Pancreas (tissue), 10 donors: ENCODE results near the gene RBMS1. TPM values are rescaled to one million over a fixed set of nuclear protein-coding genes. Genes with fewer than 3 reads are reported as not detected.

Experiments used
- ATAC-seq, 4 donors: fragments of 200-7000 bp; cut with Tn5 transposase; one replicate each; pipeline versions ENCODE4 v1.8.0 to v1.9.1; 2020; ENCODE audit warnings: mild to moderate bottlenecking in 4 of 4, moderate library complexity in 4 of 4
- DNase-seq, 6 donors: peaks; one replicate each; pipeline ENCODE4 v3.0.0-alpha.2; 2020
- FAIRE-seq: peaks from 2 replicates; lab custom pipeline; 2012; peaks lifted over from hg19 to GRCh38; lab: Jason Lieb, UNC
- H3K27ac ChIP-seq, 4 donors: fragments of 200-600 bp; sonication (generic); 1 replicate in 3 of 4; 2 replicates in 1 of 4; pipeline versions ENCODE4 v1.5.0 to v1.8.0; 2020
- H3K27me3 ChIP-seq, 4 donors: fragments of 200-600 bp; one replicate each; pipeline ENCODE4 v1.8.0; 2021
- H3K36me3 ChIP-seq, 3 donors: fragments of 200-600 bp; sonication (generic) in 1 of 3; one replicate each; pipeline versions ENCODE4 v1.5.0 to v1.8.0; 2020 to 2021
- H3K4me1 ChIP-seq, 3 donors: fragments of 200-600 bp; one replicate each; pipeline ENCODE4 v1.8.0; 2021
- H3K4me3 ChIP-seq, 4 donors: fragments of 200-600 bp; sonication (generic) in 2 of 4; one replicate each; pipeline versions ENCODE4 v1.5.0 to v1.8.0; 2020 to 2021
- H3K9me3 ChIP-seq, 4 donors: fragments of 200-600 bp; one replicate each; pipeline ENCODE4 v1.8.0; 2021
- CTCF ChIP-seq, 4 donors: fragments of 200-600 bp; sonication (generic) in 3 of 4; IDR thresholded peaks; one replicate each; pipeline versions ENCODE4 v1.5.0 to v1.8.0; 2021; ENCODE audit warnings: antibody characterized with exemption in 4 of 4
- WGBS, 2 donors: extraction: QIAGEN DNeasy Blood & Tissue Kit; methylation state at CpG; one replicate each; pipeline ENCODE4 v1.1.7; 2013; 5-methylcytosine and 5-hydroxymethylcytosine counted together
- intact Hi-C, 3 donors: fragments of 100-400 bp; cut with DNase I; formaldehyde crosslinking; loops; one replicate each; pipeline versions ENCODE4 v1.11.1 to v1.14.2; 2022
- polyA plus RNA-seq, 2 donors: library from polyadenylated mRNA; stranded (reverse); fragments of 200-250 nt; gene quantifications; one replicate each; pipeline ENCODE4 v1.2.3, GENCODE V29; 2013
- total RNA-seq, 6 donors: library from RNA; stranded (reverse); fragmentation: NEBNext Ultra II Directional in 4 of 6; extraction: Animal tissue kit (Norgen Biotek cat#: 25700) in 4 of 6; gene quantifications; one replicate each; pipeline versions ENCODE4 v1.2.1 to v1.2.4, GENCODE V29; 2021 to 2023
- donor health status: healthy with polysubstance abuse.
- donor health status: DM: no; HTN: no; CAD: no; lungs with moderate emphysema.
- donor health status: DM: no; HTN: no; CAD: no.
- donor health status: control.
- donor health status: control.
- donor health status: Bipolar disorder and iron deficiency.
- donor health status: DM: yes; HTN: yes; CAD: no.
- donor health status: DM: no; HTN: no; CAD: no.
- donor health status: DM: no; HTN: no; CAD: no.
- donor health status: DM: yes; HTN: yes; CAD: no.

RBMS1 gene
- total and polyA plus RNA-seq, 8 donors: 6.3 to 26.1 (median 8.7) TPM

GRCh38 chr2:160460333-160460731 lies 33.3 kb downstream of the RBMS1 start:
- ATAC-seq: no peak
- Histone ChIP-seq H3K9me3 (no peaks in the 10 kb centered on the region), H3K36me3 (no peaks in the 10 kb centered on the region), H3K4me1 (peaks cover 0 to 10% (median 4%) of the 10 kb centered on the region in 3 donors), H3K4me3 (no peak overlapping the region), H3K27ac (no peak overlapping the region), H3K27me3 (no peaks in the 10 kb centered on the region)
- DNase-seq: no peak
- TF ChIP-seq CTCF (IDR thresholded peaks at IDR 0.05): no peak
- no peak for FAIRE-seq
- intact Hi-C loops: no loop called here
- WGBS, 2 donors: 85 to 89% methylated on average over 4 of the region's 4 CpGs

- DNase-seq: no peak
- FAIRE-seq: no peak
- 33 to 36% methylated on average over 1 of the region's 1 CpG for WGBS, 2 donors
- H3K36me3 ChIP-seq: no peaks in the 10 kb centered on the region
- H3K4me3 ChIP-seq: no peak overlapping the region
- peaks cover 0 to 10% (median 4%) of the 10 kb centered on the region in 3 donors for H3K4me1 ChIP-seq
- ATAC-seq: no peak
- TF ChIP-seq CTCF (IDR thresholded peaks at IDR 0.05): no peak
- H3K27me3 ChIP-seq: no peaks in the 10 kb centered on the region
- H3K9me3 ChIP-seq: no peaks in the 10 kb centered on the region
- no peak overlapping the region for H3K27ac ChIP-seq
- intact Hi-C loops: no loop called here
Measured at GRCh38 chr2:160459538-160460332, 33.9 kb downstream of the RBMS1 start.

- TF ChIP-seq CTCF (IDR thresholded peaks at IDR 0.05): no peak
- Histone ChIP-seq H3K27ac (no peak overlapping the region), H3K36me3 (no peaks in the 10 kb centered on the region), H3K9me3 (no peaks in the 10 kb centered on the region), H3K27me3 (no peaks in the 10 kb centered on the region), H3K4me1 (peaks cover 0 to 10% (median 4%) of the 10 kb centered on the region in 3 donors), H3K4me3 (no peak overlapping the region)
- ATAC-seq (no peak), FAIRE-seq (no peak), DNase-seq (no peak)
- intact Hi-C loops: no loop called here
- WGBS, 2 donors: 92 to 93% methylated on average over 10 of the region's 10 CpGs
Measured at GRCh38 chr2:160458718-160459453, 34.7 kb downstream of the RBMS1 start.

GRCh38 chr2:160457588-160457987 lies 36.0 kb downstream of the RBMS1 start:
- Histone ChIP-seq H3K36me3 (no peaks in the 10 kb centered on the region), H3K4me3 (no peak overlapping the region), H3K4me1 (peaks cover 0 to 10% (median 4%) of the 10 kb centered on the region in 3 donors), H3K27ac (no peak overlapping the region), H3K9me3 (no peaks in the 10 kb centered on the region), H3K27me3 (no peaks in the 10 kb centered on the region)
- intact Hi-C loops: no loop called here
- FAIRE-seq (no peak), ATAC-seq (no peak), DNase-seq (no peak)
- TF ChIP-seq CTCF (IDR thresholded peaks at IDR 0.05): no peak
- 95 to 96% methylated on average over 5 of the region's 5 CpGs for WGBS, 2 donors
